ENCODE results near the gene NOL9. TPM values are rescaled to one million over a fixed set of nuclear protein-coding genes. Genes with fewer than 3 reads are reported as not detected.
A peak's percentile ranks its signal among the peaks of the same experiment; 100 is the strongest.

The NOL9 gene
- total and polyA plus RNA-seq, 2 of the 13 experiments (the other 11 are each of a cell fraction or from before 2014, with no cell fraction given): 18.0 to 24.7 TPM

GRCh38 chr1:6601923-6602668, 47.8 kb upstream of the NOL9 start (continued):
- TF ChIP-seq ZHX2 (IDR thresholded peaks at IDR 0.05; ENCODE audit: low read depth): no peak
- TF ChIP-seq ZHX2 (CRISPR knock-in tag; IDR thresholded peaks at IDR 0.05; ENCODE audit: borderline replicate concordance): peak; percentile 80
- no peak for TF ChIP-seq PLSCR1 (CRISPR knock-in tag; IDR thresholded peaks at IDR 0.05; ENCODE audit: borderline replicate concordance)
- peak; percentile 40 for TF ChIP-seq MEIS2 (CRISPR knock-in tag; IDR thresholded peaks at IDR 0.05)
- TF ChIP-seq ATF7-NPFF (CRISPR knock-in tag; IDR thresholded peaks at IDR 0.05; ENCODE audit: low read depth): peak; percentile 22; the same call in 1 of the 2 replicates
- TF ChIP-seq PRMT3 (CRISPR knock-in tag; IDR thresholded peaks at IDR 0.05; ENCODE audit: borderline replicate concordance, low read depth): no peak
- TF ChIP-seq ARNT2 (CRISPR knock-in tag; IDR thresholded peaks at IDR 0.05; ENCODE audit: low read depth): peak; percentile 65; the same call in 1 of the 2 replicates
- no peak for TF ChIP-seq ZNF512 (CRISPR knock-in tag; IDR thresholded peaks at IDR 0.05)
- no peak for TF ChIP-seq SOX6 (IDR thresholded peaks at IDR 0.05)
- no peak for TF ChIP-seq SOX6 (CRISPR knock-in tag; IDR thresholded peaks at IDR 0.05)
- no peak for TF ChIP-seq NPAS2 (CRISPR knock-in tag; IDR thresholded peaks at IDR 0.05; ENCODE audit: borderline replicate concordance)
- no peak for TF ChIP-seq ZNF775 (CRISPR knock-in tag; IDR thresholded peaks at IDR 0.05; ENCODE audit: borderline replicate concordance)
- TF ChIP-seq ZNF580 (CRISPR knock-in tag; IDR thresholded peaks at IDR 0.05; ENCODE audit: borderline replicate concordance, low read depth): no peak
- TF ChIP-seq ZNF275 (CRISPR knock-in tag; IDR thresholded peaks at IDR 0.05; ENCODE audit: borderline replicate concordance): no peak
- TF ChIP-seq ZBTB1 (CRISPR knock-in tag; IDR thresholded peaks at IDR 0.05; ENCODE audit: borderline replicate concordance): no peak
- no peak for TF ChIP-seq TEAD3 (CRISPR knock-in tag; optimal IDR thresholded peaks at IDR 0.05; ENCODE audit: borderline replicate concordance)
- TF ChIP-seq SRSF1 (optimal IDR thresholded peaks at IDR 0.05; ENCODE audit: low read depth, low read length): no peak
- peak; percentile 66; the same call in 1 of the 2 replicates for TF ChIP-seq YEATS4 (CRISPR knock-in tag; IDR thresholded peaks at IDR 0.05; ENCODE audit: borderline replicate concordance)
- no peak for TF ChIP-seq ZNF598 (CRISPR knock-in tag; IDR thresholded peaks at IDR 0.05; ENCODE audit: borderline replicate concordance)
